Pons (tissue), 1 donor: ENCODE measurements around the gene FPR1.
A peak's percentile ranks its signal among the peaks of the same experiment; 100 is the strongest.

Source experiments
- DNase-seq: peaks from one replicate; pipeline ENCODE4 v3.0.0-alpha.2; 2016; ENCODE audit warnings: low spot score

Gene FPR1, protein sequence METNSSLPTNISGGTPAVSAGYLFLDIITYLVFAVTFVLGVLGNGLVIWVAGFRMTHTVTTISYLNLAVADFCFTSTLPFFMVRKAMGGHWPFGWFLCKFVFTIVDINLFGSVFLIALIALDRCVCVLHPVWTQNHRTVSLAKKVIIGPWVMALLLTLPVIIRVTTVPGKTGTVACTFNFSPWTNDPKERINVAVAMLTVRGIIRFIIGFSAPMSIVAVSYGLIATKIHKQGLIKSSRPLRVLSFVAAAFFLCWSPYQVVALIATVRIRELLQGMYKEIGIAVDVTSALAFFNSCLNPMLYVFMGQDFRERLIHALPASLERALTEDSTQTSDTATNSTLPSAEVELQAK

DNA sequence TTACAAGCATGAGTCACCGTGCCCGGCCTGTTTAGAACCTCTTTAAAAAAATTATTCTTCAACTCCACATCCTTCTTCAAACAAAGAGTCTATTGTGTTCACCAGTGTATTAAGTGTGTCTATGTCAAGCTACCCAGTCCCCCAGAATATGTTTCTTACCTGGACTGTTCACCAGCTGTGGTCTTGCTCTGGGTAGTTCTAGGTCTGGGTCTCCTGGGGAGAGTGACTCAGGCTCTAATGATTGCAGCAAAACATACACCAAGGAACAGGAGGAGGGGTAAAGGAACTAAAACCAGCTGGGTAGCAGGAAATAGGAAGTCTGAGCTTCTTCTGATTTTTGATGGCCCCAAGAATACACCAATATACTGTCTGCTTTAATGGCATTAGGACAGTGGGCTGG, at the start of gene FPR1:
TSS of gene FPR1 (minus strand) at position 224 of the 400 bp plus-strand sequence. CDS start 4,884 bp downstream, outside the sequence.
- peak; percentile 78 for DNase-seq

DNA sequence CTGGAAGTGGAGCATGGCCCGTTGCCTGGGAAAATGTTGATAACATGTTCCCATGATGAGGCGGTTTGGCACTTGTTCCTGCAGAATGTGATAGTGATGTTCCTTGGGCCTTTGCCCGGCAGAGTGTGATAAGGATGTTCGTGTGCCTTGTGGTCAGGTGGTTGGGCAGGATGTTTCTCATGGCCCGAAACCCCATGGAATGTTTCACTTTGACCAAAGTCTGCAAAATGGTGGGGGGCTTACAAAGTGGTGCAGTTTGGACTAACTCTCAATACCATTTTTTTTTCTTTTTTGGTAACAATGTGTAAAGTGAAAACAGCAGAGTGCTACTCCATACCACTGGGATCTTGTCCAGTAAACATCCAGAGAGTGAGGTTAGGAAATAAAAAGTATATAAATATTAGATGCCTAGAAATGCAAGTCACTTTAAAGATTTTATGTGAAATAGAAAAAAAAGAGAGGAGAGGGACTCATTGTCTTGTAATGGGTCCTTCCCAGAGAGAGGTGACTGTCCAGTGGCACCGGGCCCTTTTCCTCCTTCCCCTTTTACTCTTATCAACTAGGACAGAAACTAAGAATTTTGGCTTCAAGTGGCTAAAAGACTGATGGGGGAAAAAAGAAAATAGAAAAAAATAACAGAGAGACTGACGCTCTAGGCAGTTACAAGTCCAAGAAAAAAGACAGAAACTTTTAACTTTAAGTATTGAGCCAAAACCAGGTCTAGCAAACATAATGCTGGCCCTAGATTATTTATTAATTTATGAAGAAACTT, 49.0 kb upstream of the FPR1 start:
- no peak for DNase-seq

DNA sequence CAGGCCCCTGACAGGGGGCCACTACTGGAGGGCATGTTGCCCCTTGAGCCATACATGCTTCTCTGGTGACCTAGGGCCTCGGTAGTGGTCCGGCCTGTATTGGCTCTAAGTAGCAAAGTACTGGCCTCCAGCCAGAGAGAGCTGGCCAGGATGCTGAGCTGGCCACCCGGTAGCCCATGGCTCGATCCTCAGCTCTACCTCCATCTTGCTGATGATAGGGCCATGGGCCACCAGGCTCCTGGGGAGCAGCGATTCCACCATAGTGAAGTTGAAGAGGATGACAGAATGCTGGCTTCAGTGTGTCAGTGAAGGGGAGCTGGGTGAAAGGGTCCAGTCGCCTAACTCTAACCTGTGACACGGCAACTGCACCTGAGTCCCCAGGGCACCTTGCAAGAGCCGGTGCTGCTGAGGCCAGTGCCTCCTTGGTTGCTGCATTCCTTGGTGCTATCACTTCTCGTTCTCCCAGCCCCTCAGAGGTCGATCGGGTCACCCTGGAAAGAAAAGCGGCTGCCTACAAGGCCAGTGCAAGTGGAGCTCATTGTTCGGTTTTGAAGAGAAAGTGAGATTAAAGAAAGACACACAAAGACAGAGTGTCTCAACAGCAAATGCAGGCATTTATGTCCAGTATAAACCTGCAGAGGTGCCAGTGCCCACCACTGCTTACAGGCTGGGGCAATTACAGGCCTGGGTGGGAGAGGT, 48.2 kb upstream of the FPR1 start:
- no peak for DNase-seq

DNA sequence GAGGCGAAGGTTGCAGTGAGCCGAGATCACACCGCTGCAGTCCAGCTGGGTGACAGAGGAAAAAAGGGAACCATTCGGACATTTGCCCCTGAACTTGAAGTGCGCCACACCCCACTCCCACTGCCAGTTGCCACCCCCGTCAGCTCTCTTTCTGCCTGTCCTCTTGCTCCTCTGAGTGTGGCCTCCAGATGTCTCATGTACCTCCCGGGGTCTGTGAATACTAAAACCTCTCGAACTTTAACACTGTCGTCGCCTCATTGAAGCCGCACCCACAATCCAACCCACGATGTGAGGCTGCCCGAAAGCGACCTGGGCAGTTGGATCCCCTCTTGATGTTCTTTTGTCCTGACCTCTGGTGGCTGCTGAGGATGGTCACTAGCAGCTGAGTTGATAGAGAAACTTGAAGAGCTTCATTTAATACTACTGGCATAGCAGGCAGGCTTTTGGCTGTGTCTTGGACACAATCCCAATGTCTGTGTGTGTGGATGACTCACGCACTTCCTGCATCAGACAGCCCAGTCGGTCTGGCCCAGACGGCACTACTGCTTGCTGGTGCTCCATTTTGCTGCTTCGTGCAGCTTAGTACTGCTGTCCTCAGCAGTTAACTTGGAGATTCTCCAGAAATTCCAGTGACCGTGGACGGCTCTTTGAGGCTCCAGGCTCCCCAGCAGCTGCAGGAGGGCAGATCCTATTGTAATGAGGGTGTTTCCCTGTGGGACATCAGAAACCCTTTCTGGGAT, 47.5 kb upstream of the FPR1 start:
- peak; percentile 77 for DNase-seq

DNA sequence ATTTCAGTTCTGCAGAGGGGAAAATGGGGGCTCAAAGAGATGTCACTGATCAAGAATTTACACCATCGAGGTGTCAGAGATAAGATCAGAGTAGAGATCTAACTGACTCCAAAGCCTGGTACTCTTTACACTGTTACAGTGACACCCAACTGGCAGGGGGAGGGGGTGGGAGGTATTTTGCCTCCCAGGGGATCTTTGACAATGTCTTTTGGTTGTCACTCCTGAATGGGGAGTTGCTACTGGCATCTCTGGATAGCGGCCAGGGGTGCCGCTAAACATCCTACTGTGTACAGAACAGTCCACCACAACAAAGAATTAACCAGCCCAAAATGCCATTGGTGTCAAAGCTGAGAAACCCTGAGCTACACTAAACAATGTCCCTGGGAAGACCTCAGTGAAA, 46.4 kb upstream of the FPR1 start:
- no peak for DNase-seq

DNA sequence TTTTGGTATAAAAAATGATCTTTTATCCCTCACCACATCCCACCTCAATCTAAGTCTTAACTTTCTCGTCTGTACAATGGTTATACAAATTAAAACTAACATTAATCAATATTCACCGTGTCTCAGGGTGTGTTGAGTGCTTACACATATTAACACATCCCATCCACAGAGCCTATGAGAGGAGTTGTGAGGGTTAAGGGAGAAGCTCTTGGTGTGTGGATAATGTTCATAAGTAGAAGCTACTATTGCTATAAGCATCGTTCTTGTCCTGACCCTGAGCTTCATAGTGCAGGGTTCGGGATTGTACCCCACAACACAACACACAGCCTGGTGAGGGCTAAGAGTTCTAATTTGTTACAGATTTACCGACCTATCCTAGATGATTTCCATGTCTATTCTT, 45.8 kb upstream of the FPR1 start:
- DNase-seq: no peak

DNA sequence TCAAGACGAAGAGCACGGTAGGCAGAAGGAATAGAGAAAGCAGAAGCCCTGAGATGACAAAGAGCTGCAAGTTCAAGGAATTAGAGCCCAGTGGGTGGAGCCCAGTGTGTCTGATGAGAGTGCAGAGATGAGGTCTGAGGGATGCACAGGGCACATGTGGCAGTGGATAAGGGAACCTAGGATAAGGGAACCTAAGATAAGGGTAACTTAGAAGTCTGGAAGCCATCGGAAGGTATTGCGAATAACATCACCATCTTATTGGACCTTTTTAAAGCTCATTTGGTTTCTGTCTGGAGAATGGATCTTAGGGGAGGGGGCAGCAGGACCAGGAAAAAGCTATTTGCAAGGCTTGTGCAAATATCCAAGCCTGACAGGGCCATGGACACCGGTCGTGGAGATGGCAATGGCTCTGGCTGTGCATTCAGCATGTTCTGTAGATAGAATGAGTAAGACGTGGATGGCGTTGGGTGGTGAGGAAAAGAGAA, 44.6 kb upstream of the FPR1 start:
- no peak for DNase-seq

DNA sequence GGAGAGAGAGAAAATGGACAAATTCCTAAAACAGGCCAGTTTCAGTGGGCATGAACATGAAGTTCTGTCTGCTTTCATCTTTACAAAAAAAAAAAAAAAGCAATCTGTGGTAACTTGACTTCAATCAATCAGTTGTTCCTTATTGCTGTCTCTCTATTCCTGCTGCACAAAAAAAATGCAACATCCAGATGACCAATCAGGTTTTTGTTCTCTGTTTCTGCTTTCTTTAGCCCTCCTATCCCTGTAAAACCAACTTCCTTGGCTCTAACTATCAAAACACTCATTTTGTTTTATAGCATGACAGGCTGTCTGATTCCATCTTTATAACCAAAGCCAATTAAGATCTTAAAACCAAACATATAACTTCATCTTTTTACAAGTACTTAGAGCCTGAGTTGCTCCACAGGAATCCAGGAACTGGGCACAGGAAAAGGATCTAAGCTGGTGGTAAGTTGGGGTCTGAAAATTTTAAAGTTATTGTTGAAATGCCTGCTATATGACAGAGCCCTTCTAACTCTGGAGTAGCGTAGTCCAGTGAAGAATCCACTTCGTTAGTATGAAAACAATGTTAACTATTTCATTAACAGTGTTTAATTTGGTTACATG, 43.3 kb upstream of the FPR1 start, which contains the start of gene FPR3:
TSS of gene FPR3 (plus strand) at position 273 of the 606 bp plus-strand sequence. CDS start 28,592 bp downstream, outside the sequence.
- no peak for DNase-seq

DNA sequence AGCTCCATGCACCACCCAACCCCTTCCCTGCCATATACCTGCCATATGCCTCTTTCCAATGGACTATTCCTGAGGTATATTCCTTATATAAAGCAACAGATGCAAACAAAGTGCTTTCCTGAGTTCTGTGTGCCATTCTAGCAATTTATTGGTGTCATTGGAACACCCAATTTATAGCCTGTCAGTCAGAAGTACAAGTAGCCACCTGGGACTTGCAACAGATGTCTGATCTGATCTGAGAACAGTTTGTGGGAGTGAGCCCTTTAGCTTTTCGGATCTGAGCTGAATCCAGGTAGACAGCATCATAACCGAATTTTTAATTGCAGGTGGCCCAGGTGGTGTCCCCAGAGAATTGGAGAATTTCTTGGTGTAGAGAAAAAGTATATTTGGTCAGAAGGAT, 42.3 kb upstream of the FPR1 start:
- no peak for DNase-seq

DNA sequence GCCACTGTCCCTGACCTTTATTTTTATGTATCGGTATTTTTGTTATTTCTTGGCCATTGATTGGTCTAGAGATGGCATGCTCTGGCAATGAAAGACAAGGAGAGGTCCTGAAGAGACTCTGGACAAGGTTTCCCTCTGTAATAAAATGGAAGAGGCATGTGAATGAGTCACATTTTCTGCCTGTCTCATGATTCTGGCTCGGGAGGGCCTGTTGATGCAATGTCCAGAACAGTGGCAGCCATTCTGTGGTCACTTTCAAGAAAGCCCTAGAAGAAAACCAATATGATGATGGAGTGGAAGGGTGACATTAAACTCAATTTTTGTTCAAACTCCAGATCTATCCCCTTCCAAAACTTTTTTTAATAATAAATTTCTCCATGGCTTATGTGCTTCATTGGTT, 41.3 kb upstream of the FPR1 start:
- no peak for DNase-seq

DNA sequence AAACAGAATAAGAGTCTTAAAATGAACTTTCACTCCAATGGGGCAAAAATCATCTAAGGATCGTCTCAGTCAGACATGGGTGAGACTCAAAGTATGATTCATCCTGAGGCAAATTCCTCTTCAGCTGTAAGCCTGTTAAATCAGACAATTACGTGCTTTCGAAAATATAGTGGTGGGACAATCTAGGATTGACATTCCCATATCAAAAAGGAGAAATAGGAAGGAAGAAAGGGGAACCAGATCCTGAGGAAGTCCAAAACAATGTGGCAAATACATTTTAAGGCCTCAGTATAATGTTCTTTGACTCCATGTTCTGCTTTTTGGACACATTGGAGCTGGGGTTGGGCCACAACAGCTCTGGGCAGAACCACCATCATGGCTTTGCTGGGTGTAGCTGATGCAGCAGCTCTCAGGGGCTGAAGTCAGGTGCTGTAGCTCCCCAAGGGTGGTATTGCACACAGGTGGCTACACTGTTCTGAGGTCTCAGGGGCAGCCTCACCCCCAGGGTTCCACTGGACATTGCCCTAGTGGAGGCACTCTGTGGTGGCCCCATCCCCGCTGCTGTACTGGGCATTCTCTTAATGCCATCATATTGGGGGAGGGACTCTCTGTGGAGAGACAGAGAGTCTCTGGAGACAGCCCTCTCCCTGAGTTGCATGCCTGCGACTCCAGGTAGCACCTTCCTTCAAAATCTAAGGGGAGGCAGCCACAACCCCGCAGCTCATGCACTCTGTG, 37.5 kb upstream of the FPR1 start:
- DNase-seq: no peak

DNA sequence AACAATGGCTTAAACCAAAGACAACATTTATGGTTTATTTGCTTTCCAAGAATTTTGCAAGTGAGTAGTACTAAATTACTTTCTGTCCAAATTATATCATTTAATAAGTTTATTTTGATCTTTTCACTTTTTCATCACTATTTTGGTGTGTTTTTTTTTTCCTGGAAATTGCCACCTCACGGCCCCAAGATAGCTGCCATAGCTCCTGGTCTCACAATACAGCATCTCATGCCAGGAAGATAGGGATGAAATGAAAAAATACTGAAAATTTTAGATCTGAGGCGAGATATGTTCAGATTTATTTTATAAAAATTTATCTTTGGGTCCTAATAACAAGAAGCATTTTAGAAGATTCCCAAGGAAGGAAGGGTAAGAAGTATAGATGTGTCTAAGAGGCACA, 36.4 kb upstream of the FPR1 start:
- DNase-seq: no peak

DNA sequence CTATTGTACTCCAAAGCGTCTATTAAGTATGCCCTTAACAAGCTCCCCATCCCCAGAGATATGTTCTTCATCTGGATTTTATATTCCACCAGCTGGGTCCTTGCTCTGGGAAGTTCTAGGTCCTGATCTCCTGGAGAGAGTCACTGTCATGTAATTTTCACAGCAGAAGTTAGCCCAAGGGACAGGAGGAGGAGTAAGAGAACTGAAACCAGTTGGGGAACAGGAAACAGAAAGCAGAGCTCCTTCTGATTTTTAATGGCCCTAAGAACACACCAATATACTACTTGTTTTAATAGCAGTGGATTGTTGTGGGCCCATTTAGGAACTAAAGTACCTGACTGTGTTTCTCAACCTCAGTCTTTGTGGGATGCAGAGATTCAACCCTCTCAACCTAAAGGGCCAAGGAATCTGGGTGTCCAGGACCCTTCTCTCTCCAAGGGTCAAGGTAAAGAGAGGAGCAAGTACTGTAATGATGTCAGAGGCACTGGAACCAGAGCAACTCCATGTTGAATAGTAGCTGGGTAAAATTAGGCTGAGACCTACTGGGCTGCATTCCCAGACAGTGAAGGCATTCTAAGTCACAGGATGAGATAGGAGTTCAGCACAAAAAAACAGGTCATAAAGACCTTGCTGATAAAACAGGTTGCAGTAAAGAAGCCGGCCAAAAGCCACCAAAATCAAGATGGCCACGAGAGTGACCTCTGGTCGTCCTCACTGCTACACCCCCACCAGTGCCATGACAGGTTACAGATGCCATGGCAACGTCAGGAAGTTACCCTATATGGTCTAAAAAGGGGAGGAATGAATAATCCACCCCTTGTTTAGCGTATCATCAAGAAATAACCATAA, 35.2 kb upstream of the FPR1 start:
- peak; percentile 59 for DNase-seq

DNA sequence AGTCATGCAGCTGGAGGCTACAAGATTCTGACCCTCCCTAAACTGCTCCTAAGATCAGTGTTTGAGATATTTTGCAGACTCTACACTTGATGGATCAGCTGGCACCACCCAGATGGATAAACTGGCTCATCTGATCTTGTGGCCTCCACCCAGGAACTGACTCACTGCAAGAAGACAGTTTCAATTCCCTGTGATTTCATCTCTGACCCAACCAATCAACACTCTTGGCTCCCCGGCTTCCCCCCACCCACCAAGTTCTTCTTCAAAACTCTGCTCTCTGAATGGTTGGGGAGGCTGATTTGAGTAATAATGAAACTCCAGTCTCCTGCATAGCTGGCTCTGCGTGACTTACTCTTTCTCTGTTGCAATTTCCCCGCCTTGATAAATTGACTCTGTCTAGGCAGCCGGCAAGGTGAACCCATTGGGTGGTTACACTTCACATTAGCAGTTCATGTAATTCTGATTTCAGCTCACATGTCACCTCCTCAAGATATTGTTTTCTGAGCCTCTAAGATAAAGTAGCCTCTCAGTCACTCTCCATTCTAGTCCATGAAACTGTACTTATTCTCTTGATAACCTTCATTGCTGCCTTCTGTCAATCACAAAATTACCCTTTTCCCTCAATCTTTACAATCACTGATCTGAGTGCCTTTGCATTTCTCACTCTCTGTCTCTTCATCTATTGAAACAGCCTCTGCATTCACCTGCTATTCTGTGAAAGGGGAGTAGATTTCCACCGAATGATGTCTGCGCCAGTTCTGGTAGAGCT, 33.4 kb upstream of the FPR1 start:
- DNase-seq: peak; percentile 75

DNA sequence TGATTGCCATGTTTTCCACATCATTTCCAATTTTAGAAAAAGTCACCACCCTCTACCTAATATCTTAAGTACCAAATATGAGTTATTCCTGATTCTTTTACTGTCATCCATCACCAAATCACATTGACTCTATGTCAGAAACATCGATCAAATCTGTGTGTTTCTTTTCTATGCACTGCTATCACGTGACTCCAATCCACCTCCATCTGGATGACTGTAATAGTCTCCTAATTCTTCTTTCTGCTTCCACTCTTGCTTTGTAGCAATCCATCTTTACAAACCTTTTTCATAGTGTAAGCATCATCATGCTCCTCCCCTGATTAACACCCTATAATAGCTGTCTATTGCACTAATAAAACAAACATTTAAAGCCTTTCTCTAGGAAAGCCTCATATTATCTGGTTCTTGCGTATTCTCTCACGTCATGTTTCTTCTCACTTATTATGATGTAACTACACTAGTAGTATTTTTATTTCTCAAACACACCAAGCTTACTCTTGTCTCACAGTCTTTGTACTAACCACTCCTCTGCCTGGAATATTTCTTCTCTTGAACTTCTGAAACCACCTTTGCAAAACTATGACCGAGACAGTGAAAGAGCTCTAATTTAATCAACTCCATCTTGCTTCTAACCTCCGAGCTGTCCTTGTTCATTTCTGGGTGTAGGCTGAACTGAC, 32.6 kb upstream of the FPR1 start:
- DNase-seq: no peak

DNA sequence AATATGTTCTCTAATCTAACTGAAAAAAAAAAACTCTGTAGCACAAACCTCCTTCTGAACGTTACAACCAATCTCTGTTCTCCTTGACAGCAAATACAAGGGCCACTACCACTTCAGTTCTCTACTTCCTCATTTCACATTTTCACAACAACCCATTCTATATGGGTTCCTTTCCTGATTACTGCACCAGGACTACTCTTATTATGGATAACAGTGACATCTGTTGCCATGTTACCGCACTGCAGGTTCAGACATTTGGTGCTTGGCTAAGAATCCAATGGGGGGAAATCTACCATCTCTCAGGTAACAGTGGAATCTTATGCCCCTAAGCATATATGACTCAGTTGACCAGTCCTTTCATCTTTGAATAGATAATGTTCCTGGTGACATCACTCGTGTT, 31.7 kb upstream of the FPR1 start:
- DNase-seq: no peak

DNA sequence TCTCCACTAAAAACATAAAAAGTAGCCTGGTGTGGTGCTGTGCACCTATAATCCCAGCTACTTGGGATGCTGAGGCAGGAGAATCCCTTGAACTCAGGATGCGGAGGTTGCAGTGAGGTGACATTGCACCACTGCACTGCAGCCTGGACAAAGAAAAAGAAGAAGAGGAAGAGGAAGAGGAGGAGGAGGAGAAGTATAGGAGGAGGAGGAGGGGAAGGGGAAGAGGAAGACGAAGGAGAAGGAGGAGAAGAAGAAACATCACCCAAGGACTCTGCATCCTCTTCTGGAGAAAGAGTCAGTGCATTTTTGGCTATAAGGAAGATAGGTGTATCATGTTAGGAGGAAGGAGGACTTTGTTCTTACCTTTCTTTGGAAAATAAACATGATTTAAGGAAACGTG, 30.3 kb upstream of the FPR1 start:
- no peak for DNase-seq

DNA sequence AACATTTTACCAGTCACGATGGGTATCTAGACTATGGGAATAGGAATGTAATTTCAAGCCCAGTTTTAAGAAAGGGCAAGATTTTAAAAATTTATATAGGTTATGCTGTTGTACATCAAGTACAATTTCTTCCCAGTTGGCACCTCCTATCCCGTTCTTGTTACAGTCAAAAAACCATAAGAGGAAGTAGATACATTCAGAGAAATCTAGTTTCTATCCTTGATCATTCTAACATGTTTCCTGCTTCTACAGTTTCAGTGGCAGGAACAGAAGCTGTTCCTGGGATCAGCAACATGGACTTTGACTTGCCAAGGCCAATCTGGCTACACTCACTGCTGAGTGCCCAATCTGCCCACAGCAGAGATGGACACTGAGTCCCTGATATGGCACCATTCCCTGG, 28.6 kb upstream of the FPR1 start:
- no peak for DNase-seq
